ENCODE results near the gene CHCHD3. TPM values are rescaled to one million over a fixed set of nuclear protein-coding genes. Genes with fewer than 3 reads are reported as not detected.

The CHCHD3 gene
- total RNA-seq, 1 experiment from 2014 or later: 100 TPM

DNA sequence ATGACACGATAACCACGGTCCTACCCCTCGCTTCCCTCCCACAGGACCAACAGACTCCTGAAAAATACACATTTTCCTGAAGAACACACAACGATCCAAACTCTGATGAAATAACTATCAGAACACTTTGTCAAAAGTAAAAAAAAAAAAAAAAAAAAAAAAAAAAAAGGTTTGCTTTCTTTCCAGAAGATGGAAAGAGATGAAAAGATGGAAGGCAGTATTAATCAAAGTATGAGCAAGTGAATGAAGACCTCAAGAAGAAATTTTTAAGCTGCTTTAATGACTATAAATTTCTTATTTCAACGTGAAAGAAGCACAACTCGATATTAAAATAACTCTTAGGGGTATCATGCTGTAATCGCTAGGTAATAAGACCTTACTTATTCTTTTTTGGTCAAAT lies 202.3 kb downstream of the CHCHD3 start:
- Histone ChIP-seq H4K20me1 (ENCODE audit: insufficient read depth) (peaks cover 4% of the 10 kb centered on the region; the same call in 1 of the 2 replicates), H3F3A (ENCODE audit: insufficient read depth, low read depth) (no peaks in the 10 kb centered on the region), H3K4me2 (no peak overlapping the region), H3K9me2 (ENCODE audit: insufficient read depth) (no peaks in the 10 kb centered on the region), H3K36me3 (ENCODE audit: low read depth) (peaks cover 7% of the 10 kb centered on the region; the same call in 1 of the 2 replicates), H3K27ac (no peak overlapping the region), H3K79me2 (ENCODE audit: low read depth) (0 out of 2 replicates have a peak, but pooled peaks cover 4% of the 10 kb centered on the region), H3K9me3 (ENCODE audit: insufficient read depth, low read depth) (no peaks in the 10 kb centered on the region), H2AFZ (no peak overlapping the region), H3K27me3 (ENCODE audit: insufficient read depth, low read depth) (no peaks in the 10 kb centered on the region), H3K4me3 (no peak overlapping the region), H3K4me1 (replicated peaks; ENCODE audit: insufficient read depth) (no peaks in the 10 kb centered on the region)
- no TSS peak for BruUV-seq (replicated peaks)
- no peak for DNase-seq
- no peak for TF ChIP-seq EZH2 (IDR thresholded peaks at IDR 0.05; ENCODE audit: low read depth)
- no peak for TF ChIP-seq CTCF (conservative IDR thresholded peaks at IDR 0.05)
- intact Hi-C loops (cut with micrococcal nuclease; ENCODE audit: unreplicated experiment): no loop called here
- POLR2A ChIA-PET (ENCODE audit: unreplicated experiment): no interaction called here
- CTCF ChIA-PET: no interaction called here

DNA sequence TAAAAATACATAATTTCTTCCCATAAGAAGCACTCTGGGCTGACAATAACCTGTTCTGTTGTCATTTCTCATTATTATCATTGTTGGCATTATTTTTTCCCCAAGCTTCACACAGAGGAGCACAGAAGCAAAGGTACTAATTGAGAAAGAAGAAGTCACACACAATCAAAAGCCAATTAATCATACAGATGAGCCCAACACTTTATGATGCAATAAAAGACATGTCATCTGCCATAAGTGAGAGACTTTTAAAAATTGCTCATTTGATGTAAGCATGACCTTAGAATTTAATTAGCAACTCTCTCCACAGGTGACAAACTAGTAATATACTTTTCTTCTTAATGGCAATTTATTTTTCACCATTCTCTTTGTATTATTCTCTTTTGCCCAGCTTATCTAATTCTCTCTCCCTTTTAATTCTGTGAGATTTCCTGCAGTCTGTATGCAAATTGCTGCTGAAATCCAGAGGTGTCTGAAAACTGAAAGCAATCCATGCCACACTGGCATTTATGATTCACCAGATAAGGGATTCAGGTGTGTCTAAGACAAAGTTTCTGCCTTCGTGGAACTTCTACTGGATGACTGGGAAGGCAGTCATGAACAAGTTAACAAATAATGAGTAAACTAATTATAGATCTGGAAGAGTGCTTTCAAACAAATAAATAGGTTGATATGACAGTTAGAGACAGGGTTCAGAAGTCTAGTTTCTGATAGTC lies 203.5 kb downstream of the CHCHD3 start:
- intact Hi-C loops (cut with micrococcal nuclease; ENCODE audit: unreplicated experiment): no loop called here
- peaks cover 7% of the 10 kb centered on the region; the same call in 1 of the 2 replicates for H3K36me3 ChIP-seq (ENCODE audit: low read depth)
- H2AFZ ChIP-seq: no peak overlapping the region
- CTCF ChIA-PET: no interaction called here
- H3K4me2 ChIP-seq: no peak overlapping the region
- no peaks in the 10 kb centered on the region for H3K9me2 ChIP-seq (ENCODE audit: insufficient read depth)
- H3K4me1 ChIP-seq (replicated peaks; ENCODE audit: insufficient read depth): no peaks in the 10 kb centered on the region
- no peak overlapping the region for H3K4me3 ChIP-seq
- no TSS peak for BruUV-seq (replicated peaks)
- no peak for TF ChIP-seq EZH2 (IDR thresholded peaks at IDR 0.05; ENCODE audit: low read depth)
- no peak for TF ChIP-seq CTCF (conservative IDR thresholded peaks at IDR 0.05)
- no peak for DNase-seq
- no peaks in the 10 kb centered on the region for H3F3A ChIP-seq (ENCODE audit: insufficient read depth, low read depth)
- H3K9me3 ChIP-seq (ENCODE audit: insufficient read depth, low read depth): no peaks in the 10 kb centered on the region
- no peak overlapping the region for H3K27ac ChIP-seq
- POLR2A ChIA-PET (ENCODE audit: unreplicated experiment): no interaction called here
- no peaks in the 10 kb centered on the region for H3K27me3 ChIP-seq (ENCODE audit: insufficient read depth, low read depth)
- H4K20me1 ChIP-seq (ENCODE audit: insufficient read depth): peaks cover 4% of the 10 kb centered on the region; the same call in 1 of the 2 replicates
- H3K79me2 ChIP-seq (ENCODE audit: low read depth): 0 out of 2 replicates have a peak, but pooled peaks cover 4% of the 10 kb centered on the region

DNA sequence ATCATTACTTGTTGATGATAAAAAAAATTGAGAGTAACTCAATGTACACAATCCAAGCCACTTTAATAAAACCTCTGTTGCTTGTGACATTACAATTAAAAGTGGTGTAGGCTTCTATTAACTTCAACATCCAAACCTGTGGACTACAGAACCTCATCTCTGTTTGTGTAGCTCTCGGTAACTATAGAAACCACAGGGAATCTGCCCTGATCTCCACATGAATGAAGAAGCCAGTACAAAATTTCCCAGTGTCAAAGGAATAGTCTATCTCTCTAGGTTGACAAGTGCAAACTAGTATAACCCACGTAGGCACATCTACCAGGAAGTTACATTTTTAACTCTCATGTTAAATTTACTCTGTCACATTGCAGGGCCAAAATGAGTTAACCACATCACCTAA lies 204.3 kb downstream of the CHCHD3 start:
- no peaks in the 10 kb centered on the region for H3K9me3 ChIP-seq (ENCODE audit: insufficient read depth, low read depth)
- no peak overlapping the region for H3K4me2 ChIP-seq
- ChIA-PET CTCF (interaction anchor here (0.6 kb wide), 1 partner anchor 590 kb away, joined by 4 read pairs; no protein-coding TSS in a partner anchor), POLR2A (ENCODE audit: unreplicated experiment) (no interaction called here)
- no peak for TF ChIP-seq CTCF (conservative IDR thresholded peaks at IDR 0.05)
- H2AFZ ChIP-seq: no peak overlapping the region
- no peaks in the 10 kb centered on the region for H3K27me3 ChIP-seq (ENCODE audit: insufficient read depth, low read depth)
- no peaks in the 10 kb centered on the region for H3K9me2 ChIP-seq (ENCODE audit: insufficient read depth)
- peaks cover 4% of the 10 kb centered on the region; the same call in 1 of the 2 replicates for H4K20me1 ChIP-seq (ENCODE audit: insufficient read depth)
- H3K4me1 ChIP-seq (replicated peaks; ENCODE audit: insufficient read depth): no peaks in the 10 kb centered on the region
- no TSS peak for BruUV-seq (replicated peaks)
- DNase-seq: no peak
- no peak overlapping the region for H3K27ac ChIP-seq
- no peaks in the 10 kb centered on the region for H3F3A ChIP-seq (ENCODE audit: insufficient read depth, low read depth)
- H3K4me3 ChIP-seq: no peak overlapping the region
- H3K79me2 ChIP-seq (ENCODE audit: low read depth): 0 out of 2 replicates have a peak, but pooled peaks cover 4% of the 10 kb centered on the region
- H3K36me3 ChIP-seq (ENCODE audit: low read depth): peaks cover 7% of the 10 kb centered on the region; the same call in 1 of the 2 replicates
- intact Hi-C loops (cut with micrococcal nuclease; ENCODE audit: unreplicated experiment): no loop called here

Data from PC-9 (cell line).